Epithelial cell of esophagus (primary cell): ENCODE results near the gene RNF44.

Experiments
- DNase-seq: peaks from one replicate; pipeline ENCODE4 v3.0.0; 2010; ENCODE audit warnings: low read depth
- H3K4me3 ChIP-seq: 2 replicates; pipeline ENCODE4 v1.5.1; 2011; ENCODE audit warnings: mild to moderate bottlenecking, low read length, control low read depth
- TF ChIP-seq, protein P1 (sequence below): IDR thresholded peaks from 2 replicates; pipeline ENCODE4 v1.5.1; 2011; ENCODE audit warnings: low read depth, mild to moderate bottlenecking, low read length, control low read depth, inconsistent platforms; ENCODE audit not compliant: insufficient read depth; ENCODE audit errors: missing control alignments

Gene RNF44

DNA sequence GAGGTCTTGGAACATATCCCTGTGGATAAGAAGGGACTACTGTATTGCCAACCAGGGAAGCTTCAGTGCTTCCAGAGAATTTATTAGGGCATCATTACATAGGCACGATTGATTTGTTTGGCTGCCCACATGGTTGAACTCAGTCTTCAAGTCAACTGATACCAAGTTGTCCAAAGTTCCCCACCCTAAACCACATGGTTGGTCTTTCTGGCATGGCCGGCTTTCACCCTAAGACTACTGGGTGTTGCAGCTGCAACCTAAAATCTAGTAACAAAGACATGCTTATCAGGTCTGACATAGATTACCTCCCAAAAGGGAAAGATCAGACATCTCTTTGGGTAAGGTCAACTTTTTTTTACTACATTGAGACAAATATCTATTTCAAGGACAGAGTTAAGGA lies 52.0 kb downstream of the RNF44 start:
- TF ChIP-seq, protein P1, sequence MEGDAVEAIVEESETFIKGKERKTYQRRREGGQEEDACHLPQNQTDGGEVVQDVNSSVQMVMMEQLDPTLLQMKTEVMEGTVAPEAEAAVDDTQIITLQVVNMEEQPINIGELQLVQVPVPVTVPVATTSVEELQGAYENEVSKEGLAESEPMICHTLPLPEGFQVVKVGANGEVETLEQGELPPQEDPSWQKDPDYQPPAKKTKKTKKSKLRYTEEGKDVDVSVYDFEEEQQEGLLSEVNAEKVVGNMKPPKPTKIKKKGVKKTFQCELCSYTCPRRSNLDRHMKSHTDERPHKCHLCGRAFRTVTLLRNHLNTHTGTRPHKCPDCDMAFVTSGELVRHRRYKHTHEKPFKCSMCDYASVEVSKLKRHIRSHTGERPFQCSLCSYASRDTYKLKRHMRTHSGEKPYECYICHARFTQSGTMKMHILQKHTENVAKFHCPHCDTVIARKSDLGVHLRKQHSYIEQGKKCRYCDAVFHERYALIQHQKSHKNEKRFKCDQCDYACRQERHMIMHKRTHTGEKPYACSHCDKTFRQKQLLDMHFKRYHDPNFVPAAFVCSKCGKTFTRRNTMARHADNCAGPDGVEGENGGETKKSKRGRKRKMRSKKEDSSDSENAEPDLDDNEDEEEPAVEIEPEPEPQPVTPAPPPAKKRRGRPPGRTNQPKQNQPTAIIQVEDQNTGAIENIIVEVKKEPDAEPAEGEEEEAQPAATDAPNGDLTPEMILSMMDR: no peak
- no peak overlapping the region for H3K4me3 ChIP-seq
- DNase-seq: no peak

DNA sequence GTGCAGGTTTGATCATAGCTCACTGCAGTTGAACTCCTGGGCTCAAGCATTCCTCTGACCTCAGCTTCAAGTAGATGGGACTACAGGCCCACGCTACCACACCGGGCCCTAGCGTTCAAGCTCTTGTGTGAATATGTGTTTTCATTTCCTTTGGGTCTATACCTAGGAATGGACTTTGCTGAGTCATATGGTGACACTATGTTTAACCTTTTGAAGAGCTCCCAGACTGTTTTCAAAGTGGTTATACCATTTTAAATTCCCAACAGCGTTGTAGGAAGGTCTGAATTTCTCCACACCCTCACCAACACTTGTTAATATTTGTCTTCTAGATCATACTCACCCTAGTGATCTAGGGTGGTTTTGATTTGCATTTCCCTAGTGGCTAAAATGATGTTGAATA lies 55.5 kb downstream of the RNF44 start:
- TF ChIP-seq, protein P1: no peak
- DNase-seq: no peak
- H3K4me3 ChIP-seq: no peak overlapping the region
